Kidney (tissue), 14 donors: Measurements from ENCODE around the gene FUZ. TPM values are rescaled to one million over a fixed set of nuclear protein-coding genes. Genes with fewer than 3 reads are reported as not detected.

ENCODE experiments used
- DNase-seq, 5 donors: peaks; one replicate each; pipeline ENCODE4 v3.0.0-alpha.2; 2013 to 2020
- FAIRE-seq: peaks from 2 replicates; lab custom pipeline; 2012; peaks lifted over from hg19 to GRCh38; lab: Jason Lieb, UNC
- H3K27ac ChIP-seq, 2 donors: one replicate each; pipeline ENCODE4 v1.7.0; 2013; ENCODE audit warnings: low read depth in 2 of 2, low read length in 2 of 2, inconsistent platforms in 1 of 2
- H3K27me3 ChIP-seq: one replicate; pipeline ENCODE4 v1.7.1; 2013; ENCODE audit warnings: low read length, inconsistent platforms; ENCODE audit not compliant: control insufficient read depth, insufficient read depth
- H3K36me3 ChIP-seq, 3 donors: one replicate each; pipeline versions ENCODE4 v1.7.0 to v1.7.1; 2013; ENCODE audit warnings: low read length in 3 of 3, control low read depth in 1 of 3, inconsistent platforms in 1 of 3; ENCODE audit not compliant: insufficient read depth in 3 of 3, control insufficient read depth in 2 of 3
- H3K4me1 ChIP-seq, 3 donors: one replicate each; pipeline versions ENCODE4 v1.7.0 to v1.7.1; 2013; ENCODE audit warnings: low read length in 3 of 3, inconsistent platforms in 1 of 3, low read depth in 1 of 3; ENCODE audit not compliant: control insufficient read depth in 2 of 3, insufficient read depth in 2 of 3
- H3K4me3 ChIP-seq, 3 donors: one replicate each; pipeline versions ENCODE4 v1.7.0 to v1.8.1; 2013; ENCODE audit warnings: low read length in 3 of 3, control low read depth in 1 of 3, inconsistent platforms in 1 of 3
- H3K9ac ChIP-seq, 3 donors: one replicate each; pipeline versions ENCODE4 v1.7.0 to v1.7.1; 2013; ENCODE audit warnings: low read length in 3 of 3, control low read depth in 1 of 3, inconsistent platforms in 1 of 3
- H3K9me3 ChIP-seq, 3 donors: one replicate each; pipeline versions ENCODE4 v1.7.0 to v1.7.1; 2013; ENCODE audit warnings: low read length in 3 of 3, control low read depth in 1 of 3, inconsistent platforms in 1 of 3; ENCODE audit not compliant: control insufficient read depth in 2 of 3, insufficient read depth in 1 of 3
- CTCF ChIP-seq: IDR thresholded peaks from 3 replicates; pipeline ENCODE4 v1.5.1; 2012; ENCODE audit warnings: mild to moderate bottlenecking, moderate library complexity, borderline replicate concordance; ENCODE audit not compliant: insufficient read depth; ENCODE audit errors: extremely low read depth
- intact Hi-C: fragments of 100-400 bp; cut with DNase I; formaldehyde crosslinking; loops from one replicate; pipeline ENCODE4 v1.11.1; 2022
- polyA plus RNA-seq: library from polyadenylated mRNA; stranded (reverse); fragments of 350-450 nt; fragmentation: Illumina TruSeq; extraction: RNeasy Lipid Tissue Mini Kit (QIAGEN cat#74804); gene quantifications from one replicate; pipeline ENCODE4 v1.2.3, GENCODE V29; 2014; ENCODE audit warnings: low read depth, low replicate concordance; ENCODE audit not compliant: insufficient read depth
- total RNA-seq: library from RNA; stranded (reverse); fragmentation: NEBNext Ultra II Directional; extraction: Animal tissue kit (Norgen Biotek cat#: 25700); gene quantifications from one replicate; pipeline ENCODE4 v1.2.1, GENCODE V29; 2021
- donor health status: control.
- donor health status: control.
- donor health status: control.
- donor health status: control.
- donor health status: control.
- donor health status: DM: yes; HTN: yes; CAD: no.
- donor health status: Normal renal cell carcinoma (clear cell type).

FUZ gene
- total and polyA plus RNA-seq, 2 donors from 2014 or later, result 26.9 to 51.2 TPM

GRCh38 chr19:49781394-49781793, 31.7 kb downstream of the FUZ start:
- intact Hi-C loops, result no loop called here
- peaks cover 0 to 10% (median 3%) of the 10 kb centered on the region in 3 donors for H3K36me3 ChIP-seq
- no peak for FAIRE-seq

GRCh38 chr19:49780861-49781260, 32.2 kb downstream of the FUZ start:
- Histone ChIP-seq H3K9ac (no peak overlapping the region), H3K4me3 (no peak overlapping the region), H3K27ac (no peak overlapping the region), H3K4me1 (no peaks in the 10 kb centered on the region), H3K27me3 (no peaks in the 10 kb centered on the region), H3K36me3 (peaks cover 0 to 10% (median 3%) of the 10 kb centered on the region in 3 donors), H3K9me3 (no peaks in the 10 kb centered on the region)
- DNase-seq, result no peak
- FAIRE-seq, result no peak
- no peak for TF ChIP-seq CTCF
- intact Hi-C loops, result no loop called here

More at GRCh38 chr19:49781394-49781793, 31.7 kb downstream of the FUZ start:
- Histone ChIP-seq H3K27me3 (no peaks in the 10 kb centered on the region), H3K27ac (no peak overlapping the region), H3K4me1 (no peaks in the 10 kb centered on the region), H3K4me3 (no peak overlapping the region), H3K9ac (no peak overlapping the region), H3K9me3 (no peaks in the 10 kb centered on the region)
- no peak for DNase-seq
- no peak for TF ChIP-seq CTCF

- peaks cover 0 to 12% (median 3%) of the 10 kb centered on the region in 3 donors for H3K36me3 ChIP-seq
Observed at GRCh38 chr19:49779731-49780555, 33.1 kb downstream of the FUZ start.

More at GRCh38 chr19:49779731-49780555, 33.1 kb downstream of the FUZ start:
- no peak for TF ChIP-seq CTCF
- Histone ChIP-seq H3K27me3 (no peaks in the 10 kb centered on the region), H3K9me3 (no peaks in the 10 kb centered on the region), H3K4me1 (no peaks in the 10 kb centered on the region), H3K4me3 (no peak overlapping the region), H3K27ac (no peak overlapping the region), H3K9ac (no peak overlapping the region)
- no peak for DNase-seq
- FAIRE-seq, result no peak
- intact Hi-C loops, result no loop called here
